HG02973 (cell line): ENCODE data around the gene DTWD1.
"Not testable (repeated sequence)": the region's sequence is repeated elsewhere in the genome, so short reads cannot be mapped to it uniquely, and the experiment has no call there.

Experiments used
- ATAC-seq: cut with Tn5 transposase; IDR thresholded peaks from one replicate; pipeline ENCODE4 v1.9.1; 2021; ENCODE audit warnings: moderate library complexity; ENCODE audit not compliant: unreplicated experiment

DTWD1 gene

GRCh38 chr15:49620658-49621368, at the start of gene DTWD1, which contains the start of gene FAM227B:
Gene DTWD1 (plus strand): TSS chr15:49621048. CDS start chr15:49625168, 4,120 bp downstream.
Gene FAM227B (minus strand): TSS chr15:49620818. CDS start chr15:49615171, 5,647 bp downstream.
- ATAC-seq: peak; percentile 97

- ATAC-seq: no peak
These were observed 47.4 kb upstream of the DTWD1 start for GRCh38 chr15:49573421-49573820.

- ATAC-seq: peak; percentile 77
These were observed 31.8 kb upstream of the DTWD1 start for GRCh38 chr15:49589030-49589429.

- not testable (repeated sequence) for ATAC-seq
These were observed 28.0 kb upstream of the DTWD1 start for GRCh38 chr15:49592829-49593316.

GRCh38 chr15:49604625-49605409, 16.0 kb upstream of the DTWD1 start:
- no peak for ATAC-seq

- no peak for ATAC-seq
These were observed 15.3 kb upstream of the DTWD1 start for GRCh38 chr15:49605588-49605987.

- no peak for ATAC-seq
These were observed 14.3 kb upstream of the DTWD1 start for GRCh38 chr15:49606594-49606993.

- ATAC-seq: no peak
These were observed 10.5 kb upstream of the DTWD1 start for GRCh38 chr15:49610157-49610918.

GRCh38 chr15:49612240-49612639, 8.6 kb upstream of the DTWD1 start:
- ATAC-seq: not testable (repeated sequence)

GRCh38 chr15:49619226-49619625, 1.6 kb upstream of the DTWD1 start:
- no peak for ATAC-seq

- ATAC-seq: no peak
These were observed 649 bp upstream of the DTWD1 start for GRCh38 chr15:49620199-49620598.

- ATAC-seq: no peak
These were observed 558 bp downstream of the DTWD1 start for GRCh38 chr15:49621401-49621811.

- ATAC-seq: no peak
These were observed 1.0 kb downstream of the DTWD1 start for GRCh38 chr15:49621887-49622286.

GRCh38 chr15:49622561-49622960, 1.7 kb downstream of the DTWD1 start:
- no peak for ATAC-seq

- ATAC-seq: no peak
These were observed 3.2 kb downstream of the DTWD1 start for GRCh38 chr15:49624056-49624455.

- no peak for ATAC-seq
These were observed 4.7 kb downstream of the DTWD1 start for GRCh38 chr15:49625460-49626036.

- ATAC-seq: no peak
These were observed 6.6 kb downstream of the DTWD1 start for GRCh38 chr15:49627407-49627877.

GRCh38 chr15:49628379-49628778, 7.5 kb downstream of the DTWD1 start:
- ATAC-seq: no peak

- no peak for ATAC-seq
These were observed 17.0 kb downstream of the DTWD1 start for GRCh38 chr15:49637857-49638256.

- ATAC-seq: no peak
These were observed 23.5 kb downstream of the DTWD1 start for GRCh38 chr15:49644364-49644794.

GRCh38 chr15:49645277-49645676, 24.4 kb downstream of the DTWD1 start:
- no peak for ATAC-seq
